ENCODE results near the gene B4GALT5. TPM values are rescaled to one million over a fixed set of nuclear protein-coding genes. Genes with fewer than 3 reads are reported as not detected.

B4GALT5 gene
- polyA plus RNA-seq, 3 donors: 2.4 to 18.3 (median 2.7) TPM

GRCh38 chr20:49585585-49586245, 128.0 kb downstream of the B4GALT5 start:
- Histone ChIP-seq H3K4me1 (ENCODE audit: control insufficient read depth in 1 of 2, insufficient read depth in 2 of 2, low read length in 2 of 2) (peaks cover 43 to 50% of the 10 kb centered on the region in 2 donors), H3K36me3 (replicated peaks in 1 of 2; ENCODE audit: control insufficient read depth in 1 of 2, insufficient read depth in 2 of 2, low read length in 2 of 2) (no peaks in the 10 kb centered on the region), H4K20me1 (ENCODE audit: insufficient read depth, low read length) (no peaks in the 10 kb centered on the region), H3K79me2 (ENCODE audit: insufficient read depth, low read length) (no peaks in the 10 kb centered on the region), H3K4me2 (replicated peaks; ENCODE audit: extremely low read depth, low read length, poor library complexity, severe bottlenecking) (no peak overlapping the region), H3K27ac (ENCODE audit: low read depth in 1 of 2, low read length in 2 of 2) (no peak overlapping the region), H3K4me3 (replicated peaks in 1 of 3; ENCODE audit: low read depth in 2 of 3, low read length in 3 of 3) (no peak overlapping the region), H2AFZ (ENCODE audit: insufficient read depth, low read depth, low read length, poor library complexity, severe bottlenecking) (no peak overlapping the region), H3K27me3 (ENCODE audit: control insufficient read depth in 2 of 2, insufficient read depth in 2 of 2, low read length in 2 of 2) (no peaks in the 10 kb centered on the region), H3K9ac (ENCODE audit: insufficient read depth, low read length, poor library complexity, severe bottlenecking) (no peak overlapping the region), H3K9me3 (replicated peaks in 1 of 2; ENCODE audit: control insufficient read depth in 1 of 2, insufficient read depth in 1 of 2, low read length in 2 of 2) (peaks cover 4 to 13% of the 10 kb centered on the region in 2 donors)
- Mint-ChIP-seq H3K4me3 (no peak overlapping the region), H3K36me3 (peaks cover 5 to 9% of the 10 kb centered on the region in 2 donors), H3K4me1 (peaks cover 49% of the 10 kb centered on the region), H3K27me3 (ENCODE audit: low read depth in 3 of 3) (peaks cover 4 to 13% (median 6%) of the 10 kb centered on the region in 3 donors), H3K27ac (peak overlapping the region in 1 of 7 donors; percentile 59), H3K9me3 (peaks cover 9 to 19% (median 13%) of the 10 kb centered on the region in 7 donors)
- intact Hi-C loops (cut with micrococcal nuclease): no loop called here
- no peak for TF ChIP-seq CTCF (IDR thresholded peaks at IDR 0.05)
- no peak for DNase-seq
- 100% methylated on average over 1 of the region's 9 CpGs for WGBS (ENCODE audit: insufficient coverage)

- intact Hi-C loops (cut with micrococcal nuclease): no loop called here
Measured at GRCh38 chr20:49584418-49585382, 129.0 kb downstream of the B4GALT5 start.

More at GRCh38 chr20:49584418-49585382, 129.0 kb downstream of the B4GALT5 start:
- no peaks in the 10 kb centered on the region for H3K36me3 ChIP-seq (replicated peaks in 1 of 2; ENCODE audit: control insufficient read depth in 1 of 2, insufficient read depth in 2 of 2, low read length in 2 of 2)
- peaks cover 38 to 47% of the 10 kb centered on the region in 2 donors for H3K4me1 ChIP-seq (ENCODE audit: control insufficient read depth in 1 of 2, insufficient read depth in 2 of 2, low read length in 2 of 2)
- H3K4me2 ChIP-seq (replicated peaks; ENCODE audit: extremely low read depth, low read length, poor library complexity, severe bottlenecking): peak overlapping the region; percentile 30
- peaks cover 4 to 6% of the 10 kb centered on the region in 2 donors for H3K9me3 ChIP-seq (replicated peaks in 1 of 2; ENCODE audit: control insufficient read depth in 1 of 2, insufficient read depth in 1 of 2, low read length in 2 of 2)
- H3K4me3 Mint-ChIP-seq: peak overlapping the region in 1 of 2 donors; percentile 55
- H3K4me1 Mint-ChIP-seq: peaks cover 43% of the 10 kb centered on the region
- H3K4me3 ChIP-seq (replicated peaks in 1 of 3; ENCODE audit: low read depth in 2 of 3, low read length in 3 of 3): no peak overlapping the region
- DNase-seq: no peak
- 39% methylated on average over 8 of the region's 14 CpGs for WGBS (ENCODE audit: insufficient coverage)
- peaks cover 3 to 11% (median 6%) of the 10 kb centered on the region in 7 donors for H3K9me3 Mint-ChIP-seq
- H3K27me3 ChIP-seq (ENCODE audit: control insufficient read depth in 2 of 2, insufficient read depth in 2 of 2, low read length in 2 of 2): no peaks in the 10 kb centered on the region
- peak overlapping the region; percentile 55 for H2AFZ ChIP-seq (ENCODE audit: insufficient read depth, low read depth, low read length, poor library complexity, severe bottlenecking)
- H3K27ac Mint-ChIP-seq: peak overlapping the region; percentile 76 to 94 (median 90)
- H3K79me2 ChIP-seq (ENCODE audit: insufficient read depth, low read length): no peaks in the 10 kb centered on the region
- peak overlapping the region in 1 of 2 donors; percentile 74 for H3K27ac ChIP-seq (ENCODE audit: low read depth in 1 of 2, low read length in 2 of 2)
- no peaks in the 10 kb centered on the region for H4K20me1 ChIP-seq (ENCODE audit: insufficient read depth, low read length)
- peaks cover 1 to 3% of the 10 kb centered on the region in 2 donors for H3K36me3 Mint-ChIP-seq
- H3K27me3 Mint-ChIP-seq (ENCODE audit: low read depth in 3 of 3): peaks cover 2 to 10% (median 4%) of the 10 kb centered on the region in 3 donors
- H3K9ac ChIP-seq (ENCODE audit: insufficient read depth, low read length, poor library complexity, severe bottlenecking): no peak overlapping the region
- TF ChIP-seq CTCF (IDR thresholded peaks at IDR 0.05): no peak

Measured in CD14-positive monocyte (primary cell).